ENCODE results near the gene TEX19.
"Not testable (repeated sequence)": the region's sequence is repeated elsewhere in the genome, so short reads cannot be mapped to it uniquely, and the experiment has no call there.

The TEX19 gene

DNA sequence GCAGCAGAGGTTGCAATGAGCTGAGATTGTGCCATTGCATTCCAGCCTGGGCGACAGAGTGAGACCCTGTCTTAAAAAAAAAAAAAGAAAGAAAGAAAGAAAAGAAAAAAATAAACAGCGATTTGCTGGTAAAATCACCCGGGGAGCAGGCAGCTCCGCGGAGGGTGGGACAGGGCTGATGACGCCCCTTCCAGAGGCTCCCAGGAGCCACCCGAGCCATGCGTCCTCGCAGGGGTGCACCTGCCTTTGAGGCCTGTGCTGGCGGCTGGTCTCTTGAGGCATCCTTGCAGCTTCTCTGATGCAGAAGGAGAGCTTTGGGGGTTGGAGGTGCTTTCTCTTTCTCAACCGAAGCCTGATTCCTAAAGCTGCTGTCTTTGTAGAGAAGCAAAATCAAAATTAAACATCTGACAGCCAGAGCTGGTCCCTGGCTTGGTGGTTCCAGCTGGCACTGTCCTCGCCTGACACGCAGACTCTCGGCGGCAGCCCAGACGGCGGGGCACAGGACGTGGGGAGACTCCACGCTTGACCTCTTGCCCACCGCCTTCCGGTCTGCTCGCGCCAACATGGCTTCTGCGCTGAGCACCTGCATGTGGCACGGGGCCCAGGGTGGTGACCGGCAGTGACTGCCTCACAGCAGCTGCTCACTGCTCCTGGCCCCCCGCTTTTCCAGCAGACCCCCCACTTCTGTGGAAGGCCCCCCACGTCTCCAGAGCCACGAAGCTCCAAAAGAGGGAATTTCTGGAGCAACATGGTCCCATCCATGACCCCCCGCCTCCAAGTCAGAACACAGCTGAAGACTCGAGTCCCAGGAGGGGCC lies 19.1 kb downstream of the TEX19 start:
- DNase-seq = no peak

GRCh38 chr17:82378741-82379021 lies 19.6 kb downstream of the TEX19 start:
- no peak for DNase-seq

GRCh38 chr17:82380860-82381702 lies 22.0 kb downstream of the TEX19 start:
- DNase-seq = no peak

DNA sequence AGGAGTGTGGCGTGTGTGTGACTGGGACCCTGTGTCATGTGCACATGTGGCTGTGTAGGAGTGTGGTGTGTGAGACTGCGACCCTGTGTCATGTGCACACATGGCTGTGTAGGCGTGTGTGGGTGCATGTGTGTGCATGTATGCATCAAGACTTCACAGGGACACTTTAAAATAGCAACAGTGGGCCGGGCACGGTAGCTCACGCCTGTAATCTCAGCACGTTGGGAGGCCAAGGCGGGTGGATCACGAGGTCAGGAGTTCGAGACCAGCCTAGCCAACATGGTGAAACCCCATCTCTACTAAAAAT lies 22.6 kb downstream of the TEX19 start:
- not testable (repeated sequence) for DNase-seq

GRCh38 chr17:82382220-82382932 lies 23.3 kb downstream of the TEX19 start:
- DNase-seq = not testable (repeated sequence)

DNA sequence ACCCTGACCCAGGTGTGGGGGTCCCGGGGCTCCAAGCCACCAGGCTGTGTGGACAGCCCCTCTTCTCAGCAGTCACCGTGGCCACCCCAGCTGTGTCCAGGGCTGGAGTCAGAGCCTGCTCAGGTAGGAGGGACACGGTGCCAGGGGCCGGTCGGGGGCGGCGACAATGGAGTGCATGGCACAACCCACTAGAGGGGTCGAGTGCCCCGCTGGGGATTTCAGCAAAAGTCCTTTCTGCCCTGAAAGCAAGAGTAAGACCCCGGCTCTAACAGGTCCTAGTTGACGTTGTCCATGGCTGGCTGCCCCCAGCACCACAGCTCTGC lies 23.8 kb downstream of the TEX19 start:
- DNase-seq = no peak

DNA sequence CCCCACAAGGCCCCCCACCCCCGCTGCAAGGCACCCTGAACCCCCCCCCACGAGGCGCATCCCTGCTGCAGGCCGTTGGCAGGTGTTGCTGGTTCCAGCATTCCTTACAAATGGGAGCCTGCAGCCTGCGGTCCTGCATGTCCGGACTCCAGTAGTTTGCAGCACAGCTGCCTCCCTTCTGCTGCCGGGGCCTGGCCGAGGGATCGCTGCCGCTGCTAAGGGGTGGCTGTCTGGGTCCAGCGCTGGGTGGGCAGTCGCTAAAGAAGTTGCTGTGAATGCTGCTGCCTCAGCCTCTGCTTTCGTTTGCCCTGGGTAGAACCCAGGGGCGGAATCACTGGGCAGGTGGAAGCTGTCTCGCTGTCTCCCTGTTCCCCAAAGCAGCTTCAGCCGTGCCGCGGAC lies 24.4 kb downstream of the TEX19 start:
- no peak for DNase-seq

DNA sequence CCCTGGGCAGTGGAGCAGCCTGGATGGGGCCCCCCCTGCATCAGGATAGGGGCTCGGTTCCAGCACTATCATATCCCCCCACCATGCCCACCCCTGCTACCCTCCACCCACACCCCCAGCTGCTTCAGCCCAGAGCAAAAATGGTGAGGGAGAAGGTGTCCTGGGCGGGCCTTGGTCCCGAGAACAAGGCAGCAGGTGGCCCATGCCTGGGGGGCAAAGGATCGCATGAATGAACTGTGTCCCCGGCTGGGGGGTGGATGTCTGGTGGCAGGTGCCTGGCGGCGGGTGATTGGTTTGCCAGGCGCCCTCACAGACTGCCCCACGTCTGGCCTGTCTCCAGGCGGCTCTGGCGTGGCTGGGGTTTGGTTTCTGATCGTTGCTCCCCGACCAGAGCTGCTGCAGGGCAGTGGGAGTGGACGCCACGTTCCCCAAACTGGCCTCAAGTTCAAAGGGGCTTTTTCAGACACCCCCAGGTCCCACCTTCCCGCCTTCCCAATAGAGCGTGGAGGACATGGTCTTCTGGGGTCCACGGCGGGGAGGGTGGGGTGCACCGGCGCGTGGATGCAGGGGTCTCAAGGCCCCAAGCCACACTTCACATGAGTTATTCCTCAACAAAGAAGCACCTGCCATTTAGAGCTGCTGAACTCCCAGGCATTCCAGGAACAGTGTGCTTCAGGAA lies 25.1 kb downstream of the TEX19 start:
- DNase-seq = no peak

GRCh38 chr17:82384730-82385481 lies 25.9 kb downstream of the TEX19 start:
- no peak for DNase-seq

DNA sequence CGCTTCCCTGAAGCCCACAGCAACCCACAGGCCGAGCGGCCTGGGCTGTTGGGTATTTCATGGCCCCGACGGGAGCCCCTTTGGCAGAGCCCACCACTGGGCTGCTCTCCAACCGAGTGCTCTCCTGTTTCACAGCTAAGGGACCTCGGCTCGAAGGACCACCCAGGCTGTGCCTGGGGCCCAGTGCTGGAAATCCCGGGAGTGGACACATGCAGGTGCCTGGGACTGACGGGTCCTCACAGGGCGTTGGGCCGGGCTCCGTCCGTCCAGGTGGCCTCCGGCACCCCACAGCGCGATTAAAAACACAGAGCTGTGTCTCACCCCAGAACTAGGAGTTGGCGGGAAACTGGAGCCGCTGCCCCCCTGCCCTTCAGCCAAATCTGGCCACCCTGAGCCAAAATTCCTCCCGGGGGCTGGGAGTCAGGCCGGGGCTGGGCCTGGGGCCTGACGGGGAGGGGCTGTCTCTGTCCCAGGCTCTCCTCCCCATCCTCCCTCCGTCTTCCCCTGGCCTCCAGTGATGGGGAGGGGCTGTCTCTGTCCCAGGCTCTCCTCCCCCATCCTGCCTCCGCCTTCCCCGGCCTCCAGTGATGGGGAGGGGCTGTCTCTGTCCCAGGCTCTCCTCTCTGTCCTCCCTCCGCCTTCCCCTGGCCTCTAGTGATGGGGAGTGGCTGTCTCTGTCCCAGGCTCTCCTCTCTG lies 26.7 kb downstream of the TEX19 start:
- DNase-seq = no peak

DNA sequence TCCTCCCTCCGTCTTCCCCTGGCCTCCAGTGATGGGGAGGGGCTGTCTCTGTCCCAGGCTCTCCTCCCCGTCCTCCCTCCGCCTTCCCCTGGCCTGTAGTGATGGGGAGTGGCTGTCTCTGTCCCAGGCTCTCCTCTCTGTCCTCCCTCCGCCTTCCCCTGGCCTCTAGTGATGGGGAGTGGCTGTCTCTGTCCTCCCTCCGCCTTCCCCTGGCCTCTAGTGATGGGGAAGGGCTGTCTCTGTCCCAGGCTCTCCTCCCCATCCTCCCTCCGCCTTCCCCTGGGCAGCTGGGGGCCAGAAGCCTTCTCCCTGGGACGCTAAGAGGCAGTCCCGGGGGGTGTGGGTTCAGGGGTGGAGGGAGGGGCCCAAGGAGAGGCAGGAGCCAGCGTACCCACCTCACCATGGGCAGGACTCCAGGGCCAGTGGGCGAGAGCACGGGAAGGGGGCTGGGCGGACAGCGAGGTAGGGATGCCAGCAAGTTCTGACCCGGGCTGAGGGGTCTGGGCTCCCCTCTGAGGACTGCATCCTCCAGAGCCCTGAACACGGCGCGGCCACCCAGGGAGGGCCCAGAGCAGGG lies 27.3 kb downstream of the TEX19 start:
- no peak for DNase-seq

DNA sequence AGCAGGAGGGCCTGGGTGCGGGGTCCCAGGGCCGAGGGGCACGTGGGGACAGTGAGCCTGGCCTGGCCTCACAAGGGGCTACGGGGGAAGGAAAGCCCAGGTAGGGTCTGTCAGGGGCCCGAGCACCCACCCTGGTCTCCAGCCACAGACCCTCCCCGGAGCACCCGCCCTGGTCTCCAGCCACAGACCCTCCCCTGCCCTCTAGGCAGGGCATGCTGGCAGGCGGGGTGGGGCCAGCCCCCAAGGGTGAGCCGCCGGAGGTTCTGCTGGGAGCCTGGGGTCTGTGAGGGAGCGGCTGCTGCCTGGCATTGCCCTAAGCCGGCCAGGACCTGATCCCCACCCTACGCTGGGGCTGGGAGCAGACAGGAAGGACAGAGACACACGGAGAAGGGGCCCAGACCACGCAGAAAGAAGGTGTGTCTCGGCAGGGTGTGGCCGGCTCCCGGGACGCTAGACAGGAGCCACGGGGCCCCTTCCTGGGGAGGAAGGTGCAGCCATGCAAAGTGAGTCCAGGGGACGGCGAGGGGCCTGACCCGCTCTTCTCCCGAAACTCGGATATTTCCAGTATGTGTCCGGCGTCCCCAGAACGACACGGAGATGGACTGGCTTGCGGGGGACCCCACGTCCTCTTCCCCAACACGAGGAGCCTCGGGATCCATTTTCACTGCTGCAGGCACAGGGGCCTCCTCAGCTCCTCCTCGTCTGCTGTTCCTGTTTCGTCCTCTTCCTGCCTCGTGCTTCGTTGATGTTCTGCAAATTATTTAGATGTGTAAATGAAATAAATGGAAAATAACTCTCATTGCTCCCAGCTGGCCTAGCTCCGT lies 28.0 kb downstream of the TEX19 start:
- DNase-seq = no peak

- no peak for DNase-seq
Measured at GRCh38 chr17:82387705-82388106, 28.7 kb downstream of the TEX19 start.

GRCh38 chr17:82388223-82388921 lies 29.3 kb downstream of the TEX19 start:
- DNase-seq = peak; percentile 14

DNA sequence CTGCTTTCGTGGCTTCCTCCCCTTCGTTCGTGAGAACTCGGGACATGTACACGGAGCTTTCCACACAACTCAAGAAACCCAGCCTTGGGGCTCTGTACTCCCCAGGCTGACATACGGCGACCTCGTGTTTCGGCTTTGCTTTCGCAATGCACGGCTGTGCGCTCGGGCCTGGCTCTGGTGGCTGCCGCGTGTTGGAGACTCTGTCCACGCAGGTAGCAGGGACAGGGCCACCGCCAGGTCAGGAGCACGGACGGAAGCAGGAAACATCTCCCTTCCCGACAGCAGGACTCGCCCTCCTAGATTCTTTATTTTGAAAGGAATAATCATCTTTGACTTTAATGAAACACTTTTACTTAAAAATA lies 29.9 kb downstream of the TEX19 start:
- no peak for DNase-seq

DNA sequence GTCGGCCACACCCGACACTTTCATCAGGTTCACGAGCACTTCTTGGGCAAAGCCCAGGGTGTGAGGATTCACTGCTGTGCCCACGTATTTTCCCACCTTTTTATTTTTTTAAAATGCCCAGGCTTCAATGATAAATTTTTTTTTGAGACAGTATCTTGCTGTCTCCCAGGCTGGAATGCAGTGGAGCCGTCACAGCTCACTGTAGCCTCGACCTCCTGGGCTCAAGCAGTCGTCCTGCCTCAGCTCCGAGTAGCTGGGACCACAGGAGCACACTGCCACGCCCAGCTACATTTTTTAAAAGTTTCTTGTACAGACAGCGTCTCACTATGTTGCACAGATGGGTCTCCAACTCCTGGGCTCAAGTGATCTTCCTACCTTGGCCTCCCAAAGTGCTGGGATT lies 30.3 kb downstream of the TEX19 start:
- DNase-seq = no peak

- DNase-seq = no peak
Measured at GRCh38 chr17:82390015-82390859, 31.2 kb downstream of the TEX19 start.

- DNase-seq = no peak
Measured at GRCh38 chr17:82390860-82391435, 31.9 kb downstream of the TEX19 start.
